GM19023 (cell line): ENCODE results near the gene MAP1LC3A.
"Not testable (repeated sequence)": the region's sequence is repeated elsewhere in the genome, so short reads cannot be mapped to it uniquely, and the experiment has no call there.

ENCODE experiments used
- ATAC-seq: cut with Tn5 transposase; IDR thresholded peaks from one replicate; pipeline ENCODE4 v1.9.1; 2021; ENCODE audit warnings: mild to moderate bottlenecking, moderate library complexity; ENCODE audit not compliant: unreplicated experiment

Gene MAP1LC3A

DNA sequence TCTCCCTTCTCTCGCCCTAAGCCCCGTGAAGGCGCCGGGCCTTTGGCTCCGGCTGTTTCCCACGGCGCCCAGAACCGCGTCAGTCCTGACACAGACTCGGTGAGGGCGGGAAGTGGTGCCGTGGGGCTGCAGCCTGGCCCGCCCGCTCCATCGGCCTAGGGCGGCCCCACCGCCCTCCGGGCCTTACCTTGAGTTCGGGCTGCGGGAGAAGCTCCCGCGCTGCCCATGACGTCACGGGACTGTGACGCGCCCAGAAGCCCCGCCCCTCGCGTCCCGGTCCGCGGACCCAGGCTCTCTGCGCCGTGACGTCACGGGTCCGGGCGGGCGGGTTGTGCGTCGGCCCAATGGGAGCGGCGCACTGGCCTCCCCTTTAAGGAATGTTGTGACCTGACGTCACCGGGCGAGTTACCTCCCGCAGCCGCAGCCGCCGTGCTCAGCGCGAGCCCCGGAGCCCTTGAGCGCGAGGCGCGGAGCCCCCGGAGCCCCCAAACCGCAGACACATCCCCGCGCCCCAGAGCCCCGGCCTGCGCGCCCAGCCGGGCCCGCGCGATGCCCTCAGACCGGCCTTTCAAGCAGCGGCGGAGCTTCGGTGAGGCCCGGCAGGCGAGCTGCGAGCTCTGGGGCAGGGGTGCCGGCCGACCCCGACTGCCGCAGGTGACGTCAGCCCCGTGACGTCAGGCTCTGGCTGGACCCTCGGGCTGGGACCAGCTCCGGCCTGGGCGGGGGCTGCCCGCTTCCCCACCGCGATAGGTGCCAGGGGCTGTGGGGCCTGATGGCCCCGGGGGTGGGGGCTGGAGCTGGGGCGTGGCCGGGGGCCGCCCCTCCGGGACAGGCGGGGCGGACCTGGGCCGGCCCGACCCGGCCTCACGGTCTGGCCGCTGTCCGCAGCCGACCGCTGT is at the start of gene MAP1LC3A:
Gene MAP1LC3A, plus strand, starts transcription at position 399 of the 899 bp plus-strand sequence. Its CDS starts 151 bp downstream, at position 550.
- ATAC-seq: peak; percentile 66

DNA sequence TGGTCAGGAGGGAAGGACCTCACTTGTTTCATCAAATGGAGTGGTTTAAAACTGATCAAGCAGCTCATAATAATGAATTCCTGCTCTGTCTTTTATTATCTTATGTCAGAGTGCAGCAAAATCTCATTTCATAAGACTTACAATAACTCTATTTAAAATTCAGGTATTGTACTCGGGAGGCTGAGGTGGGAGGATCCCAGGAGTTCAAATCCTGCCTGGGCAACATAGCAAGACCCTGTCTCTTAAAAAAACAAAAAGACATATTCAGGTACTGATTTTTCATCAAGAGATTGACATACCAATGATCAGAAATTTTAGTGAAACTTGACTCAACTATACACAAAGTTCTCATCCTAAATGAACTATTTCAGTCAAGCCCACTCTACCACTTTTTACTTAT is 47.9 kb upstream of the MAP1LC3A start:
- ATAC-seq: no peak

DNA sequence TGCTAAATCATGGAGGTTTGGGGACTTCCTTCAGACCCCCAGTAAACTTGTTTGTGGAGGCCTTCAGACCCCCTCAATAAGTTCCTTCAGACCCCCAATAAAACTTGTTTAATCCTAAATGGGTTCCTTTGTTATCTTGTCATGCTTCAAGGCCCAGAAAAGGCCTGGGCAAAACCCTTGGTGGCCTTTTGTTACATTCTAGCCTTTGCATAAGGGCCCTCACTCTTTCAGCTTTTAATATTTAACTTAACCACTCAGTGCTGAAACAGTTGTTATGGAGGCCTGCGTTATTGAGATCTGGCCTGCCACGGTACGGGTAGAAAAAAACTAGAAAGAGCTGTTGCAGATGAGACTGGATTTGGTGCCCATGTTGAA is 46.6 kb upstream of the MAP1LC3A start:
- ATAC-seq: no peak

DNA sequence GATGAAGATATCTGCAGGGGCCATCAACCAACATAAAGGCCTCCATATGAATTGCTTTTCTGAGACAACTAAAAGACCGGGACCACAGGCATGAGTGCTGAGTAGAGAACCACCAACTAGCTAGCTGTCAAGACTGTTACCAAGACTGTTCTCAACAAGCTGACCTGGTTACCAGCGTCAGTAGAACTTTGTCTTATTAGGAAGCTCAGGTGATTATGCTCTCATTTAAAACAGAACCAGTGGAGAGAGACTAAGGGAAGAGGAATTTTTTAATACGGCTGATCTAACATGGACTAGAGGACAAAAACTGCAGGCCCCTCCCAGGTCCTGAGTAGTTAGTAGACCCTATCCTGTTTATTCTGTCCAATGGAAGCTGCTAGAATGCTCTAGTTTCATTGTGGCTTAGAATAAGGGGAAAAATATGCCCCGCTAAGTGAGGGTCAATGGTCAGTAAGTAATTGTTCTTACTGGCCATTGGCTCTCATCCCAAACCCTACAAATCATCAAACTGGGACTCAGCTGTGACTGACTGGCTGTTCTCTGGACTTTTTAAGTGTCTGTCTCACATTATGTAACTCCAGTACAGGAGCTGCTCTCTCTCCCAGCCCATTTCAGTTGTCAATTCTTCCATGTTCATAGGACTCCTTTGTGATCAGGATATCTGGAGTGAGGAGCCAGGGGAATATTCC is 46.1 kb upstream of the MAP1LC3A start:
- ATAC-seq: no peak

DNA sequence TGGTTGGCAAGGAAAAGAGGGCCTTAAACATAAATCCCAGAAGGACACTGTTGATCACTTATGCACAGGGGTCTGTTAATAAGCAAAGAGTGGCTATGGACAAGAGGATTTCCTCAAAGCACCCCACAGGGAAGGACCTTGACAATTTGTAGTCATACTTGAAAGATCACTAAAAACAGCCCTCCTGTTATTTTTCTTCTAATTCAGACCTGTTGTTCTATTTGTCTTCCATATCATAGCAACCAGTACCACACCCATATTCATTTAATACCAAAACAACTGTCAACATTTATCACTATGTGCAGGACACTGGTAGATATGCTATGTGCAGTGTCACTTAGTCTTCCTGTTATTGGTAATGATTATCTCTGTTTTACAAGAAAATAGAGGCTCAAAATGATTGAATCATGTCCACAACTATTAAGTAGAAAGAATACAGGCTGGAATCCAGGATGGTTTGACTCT is 45.5 kb upstream of the MAP1LC3A start:
- no peak for ATAC-seq

DNA sequence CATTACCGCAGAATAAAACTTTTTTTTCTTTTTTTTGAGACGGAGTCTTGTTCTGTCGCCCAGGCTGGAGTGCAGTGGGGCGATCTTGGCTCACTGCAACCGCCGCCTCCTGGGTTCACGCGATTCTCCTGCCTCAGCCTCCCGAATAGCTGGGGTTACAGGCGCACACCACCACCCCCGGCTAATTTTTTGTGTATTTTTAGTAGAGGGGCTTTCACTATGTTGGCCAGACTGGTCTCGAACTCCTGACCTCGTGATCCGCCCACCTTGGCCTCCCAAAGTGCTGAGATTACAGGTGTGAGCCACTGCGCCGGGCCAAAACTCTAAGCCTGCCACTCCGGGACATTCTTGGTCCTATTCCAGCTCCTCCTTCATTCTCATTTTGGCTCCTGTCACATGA is 44.5 kb upstream of the MAP1LC3A start:
- ATAC-seq: not testable (repeated sequence)

DNA sequence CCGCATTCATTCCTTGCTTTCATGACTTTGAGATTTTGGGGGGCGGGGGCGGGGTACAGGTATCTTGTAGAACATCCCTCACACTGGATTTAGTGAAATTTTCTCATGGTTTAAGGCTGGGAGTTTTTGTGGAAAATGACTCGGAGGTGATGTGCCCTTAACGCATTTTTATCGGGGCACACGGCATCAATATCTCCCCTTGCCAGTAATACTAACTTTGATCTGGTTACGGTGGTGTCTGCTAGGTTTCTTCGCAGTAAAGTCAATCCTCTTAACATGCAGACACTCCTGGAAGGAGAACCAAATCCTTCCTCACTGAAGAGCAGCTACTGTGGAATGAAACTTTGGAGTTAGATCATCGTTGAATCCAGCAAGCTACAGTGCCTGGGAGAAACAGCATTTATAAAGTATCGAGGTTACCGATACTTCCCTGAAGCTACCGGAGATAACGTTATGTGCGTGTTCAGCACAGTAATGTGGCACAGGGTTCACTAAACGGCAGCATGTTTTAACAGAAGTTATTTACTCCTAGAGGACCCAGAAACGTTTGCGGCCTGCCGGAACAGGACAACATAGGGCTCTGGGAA is 43.5 kb upstream of the MAP1LC3A start:
- ATAC-seq: no peak

DNA sequence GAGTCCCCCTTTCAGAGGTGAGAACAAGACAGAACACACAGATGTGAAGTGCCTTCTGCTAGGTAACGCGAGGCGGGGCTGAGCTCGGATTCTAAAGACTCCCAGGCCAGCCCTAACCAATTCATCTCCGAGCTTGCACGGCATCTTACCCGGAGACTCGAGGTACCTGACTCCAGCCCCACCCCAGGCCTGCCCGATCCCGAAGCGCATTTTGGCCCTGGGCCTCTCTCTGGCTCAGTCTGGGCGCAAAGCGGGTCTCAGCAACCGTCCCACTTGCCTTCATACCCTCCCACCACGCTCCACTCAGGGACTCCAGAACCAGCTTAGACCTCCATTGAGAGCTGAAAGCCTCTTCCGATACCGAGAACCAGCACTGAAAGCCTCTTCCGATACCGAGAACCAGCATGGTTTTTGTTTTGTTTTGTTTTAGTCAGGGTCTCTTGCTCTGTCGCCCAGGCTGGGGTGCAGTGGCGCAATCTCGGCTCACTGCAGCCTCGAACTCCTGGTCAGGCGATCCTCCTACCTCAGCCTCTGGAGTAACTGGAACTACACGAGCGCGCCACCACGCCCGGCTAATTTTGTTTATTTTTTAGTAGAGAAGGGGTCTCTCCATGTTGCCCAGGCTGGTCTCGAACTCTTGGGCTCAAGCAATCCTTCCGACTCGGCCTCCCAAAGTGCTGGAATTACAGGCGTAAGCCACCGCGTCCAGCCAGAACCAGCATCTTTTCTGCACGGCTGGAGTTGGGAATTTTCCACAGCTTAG is 42.9 kb upstream of the MAP1LC3A start:
- peak; percentile 54 for ATAC-seq

DNA sequence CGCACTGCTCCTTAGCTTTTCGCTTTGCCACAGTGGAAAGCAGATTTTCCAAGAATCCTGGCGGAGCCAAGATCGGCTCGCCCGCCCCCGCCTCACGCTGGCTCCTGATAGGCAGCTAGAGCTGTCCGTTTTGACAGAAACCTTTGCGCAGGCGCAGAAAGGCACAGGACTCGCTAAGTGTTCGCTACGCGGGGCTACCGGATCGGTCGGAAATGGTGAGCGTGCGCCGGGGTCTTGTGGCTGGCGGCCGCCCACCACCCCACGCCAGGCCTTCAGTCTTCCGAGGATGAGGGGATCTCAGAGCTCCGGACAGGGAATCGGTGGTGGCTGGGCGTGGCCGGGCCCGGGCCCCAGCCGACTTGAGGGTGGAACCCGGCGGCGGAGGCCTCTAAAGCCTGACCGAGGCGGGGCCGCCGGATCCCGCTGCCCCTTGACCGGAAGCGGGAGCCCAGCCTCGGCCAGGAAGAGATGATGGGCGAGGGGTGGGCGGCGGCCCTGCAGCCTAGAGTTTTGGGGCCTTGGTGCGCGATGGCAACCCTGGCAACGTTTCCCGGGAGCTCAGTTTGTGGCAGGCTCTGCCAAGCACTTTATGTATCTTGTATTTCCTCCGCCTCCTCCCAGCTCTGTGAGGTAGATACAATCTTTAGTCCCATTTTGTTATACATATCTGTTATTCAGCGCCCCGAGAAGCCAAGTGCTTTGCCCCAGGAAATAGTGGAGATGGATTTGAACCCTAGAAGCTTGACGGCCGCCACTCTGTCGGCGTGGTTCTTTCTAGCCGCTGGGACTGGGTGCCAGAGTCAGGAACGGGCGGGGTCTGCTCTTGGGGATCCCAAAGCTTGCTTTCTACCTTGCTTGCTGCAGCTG is 42.0 kb upstream of the MAP1LC3A start, which contains the start of gene DYNLRB1:
Gene DYNLRB1, plus strand, starts transcription at position 176 of the 867 bp plus-strand sequence. Its CDS starts 37 bp downstream, at position 213.
- peak; percentile 68 for ATAC-seq

DNA sequence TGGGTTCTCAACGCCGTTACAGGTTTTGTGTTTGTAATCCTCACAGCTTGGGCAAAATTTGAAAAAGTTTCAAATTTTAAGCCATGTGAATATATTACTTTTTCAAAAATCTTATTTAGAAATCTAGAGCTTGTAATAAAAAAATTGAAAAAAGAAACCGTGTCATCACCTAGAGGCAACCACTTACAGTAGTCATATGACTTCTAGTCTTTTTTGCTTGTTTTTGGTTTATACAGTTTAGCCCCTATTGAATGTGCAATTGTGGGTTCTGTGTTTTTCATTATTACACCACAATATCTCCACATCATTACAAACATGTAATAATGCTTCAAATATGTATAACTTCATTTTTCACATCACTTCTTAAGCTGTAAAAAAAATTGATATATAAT is 41.4 kb upstream of the MAP1LC3A start:
- no peak for ATAC-seq

DNA sequence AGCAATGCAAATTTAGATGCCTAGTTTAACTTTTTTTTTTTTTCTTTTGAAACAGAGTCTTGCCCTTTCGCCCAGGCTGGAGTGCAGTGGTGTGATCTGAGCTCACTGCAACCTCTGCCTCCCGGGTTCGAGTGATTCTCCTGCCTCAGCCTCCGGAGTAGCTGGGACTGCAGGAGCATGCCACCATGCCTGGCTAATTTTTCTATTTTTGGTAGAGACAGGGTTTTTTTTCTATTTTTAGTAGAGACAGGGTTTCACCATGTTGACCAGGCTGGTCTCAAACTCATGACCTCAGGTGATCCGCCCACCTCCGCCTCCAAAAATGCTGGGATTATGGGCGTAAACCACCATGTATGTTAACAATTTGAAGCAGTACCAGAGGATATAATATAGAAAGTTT is 39.7 kb upstream of the MAP1LC3A start:
- not testable (repeated sequence) for ATAC-seq

DNA sequence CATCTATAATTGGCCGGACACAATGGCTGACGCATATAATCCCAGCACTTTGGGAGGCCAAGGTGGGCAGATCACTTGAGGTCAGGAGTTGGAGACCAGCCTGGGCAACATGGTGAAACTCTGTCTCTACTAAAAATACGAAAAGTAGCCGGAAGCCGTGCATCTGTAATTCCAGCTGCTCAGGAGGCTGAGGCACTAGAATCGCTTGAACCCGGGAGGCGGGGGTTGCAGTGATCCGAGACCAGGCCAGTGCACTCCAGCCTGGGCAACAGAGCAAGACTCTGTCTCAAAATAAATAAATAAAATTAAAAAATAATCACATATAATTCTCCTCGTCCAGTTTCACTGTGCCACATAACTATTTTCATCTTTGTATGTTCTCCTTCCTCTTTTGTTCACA is 38.7 kb upstream of the MAP1LC3A start:
- ATAC-seq: not testable (repeated sequence)

DNA sequence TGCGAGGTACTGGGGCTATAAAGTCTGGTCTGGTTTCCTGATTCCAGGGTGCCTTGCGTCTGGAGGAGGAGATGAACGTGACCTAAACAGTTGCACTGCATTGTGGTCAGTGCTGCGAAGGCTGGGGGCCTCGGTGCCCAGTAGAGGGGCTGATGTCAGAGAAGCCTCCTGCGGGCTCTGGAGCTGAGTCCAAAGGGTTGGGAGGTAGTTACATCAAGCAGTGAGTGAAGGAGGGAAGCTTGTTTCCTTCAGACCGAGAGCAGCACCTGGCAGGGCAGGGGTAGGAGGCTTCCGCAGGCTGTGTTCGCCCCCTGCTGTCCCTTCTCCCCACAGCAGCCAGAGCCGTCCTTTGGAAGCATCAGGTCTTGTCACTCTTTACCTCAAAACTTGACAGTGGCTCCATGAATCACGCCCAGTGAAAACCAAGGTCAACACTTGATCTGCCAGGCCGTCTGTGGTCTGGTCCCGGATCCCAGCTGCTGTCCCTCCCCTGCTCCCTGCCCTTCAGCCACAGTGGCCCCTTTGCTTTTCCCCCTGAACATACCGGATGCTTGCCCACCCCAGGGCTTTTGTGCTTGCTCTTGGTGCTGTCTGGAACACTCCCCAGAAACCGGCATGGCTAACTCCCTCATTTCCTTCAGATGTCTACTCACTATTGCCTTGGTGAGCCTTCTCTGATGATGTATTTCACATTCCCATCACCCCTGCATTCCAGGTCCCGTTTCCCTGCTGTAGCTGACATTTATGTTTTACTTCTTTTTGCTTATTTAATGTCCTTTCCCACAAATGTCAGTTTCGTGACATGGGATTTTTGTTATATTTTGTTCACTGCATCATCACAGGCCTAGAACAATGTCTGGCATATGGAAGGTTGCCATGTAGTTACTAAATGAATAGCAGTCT is 35.3 kb upstream of the MAP1LC3A start:
- ATAC-seq: no peak

DNA sequence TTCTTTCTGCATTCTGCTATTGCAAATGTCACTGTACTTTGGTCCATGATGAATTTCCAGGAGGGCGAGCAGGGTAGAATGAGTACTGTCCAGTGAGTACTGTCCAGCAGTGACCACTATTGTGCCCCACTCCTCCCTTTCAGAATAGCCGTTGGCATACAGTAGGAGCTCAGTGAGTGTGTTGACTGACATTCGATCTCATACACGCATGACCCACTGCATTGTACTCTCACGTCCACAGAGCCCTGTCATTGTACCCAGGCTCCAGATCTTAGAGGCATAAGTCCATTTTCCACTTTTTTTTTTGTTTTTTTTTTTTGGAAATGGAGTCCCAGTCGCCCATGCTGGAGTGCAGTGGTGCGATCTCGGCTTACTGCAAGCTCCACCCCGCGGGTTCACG is 34.1 kb upstream of the MAP1LC3A start:
- no peak for ATAC-seq

DNA sequence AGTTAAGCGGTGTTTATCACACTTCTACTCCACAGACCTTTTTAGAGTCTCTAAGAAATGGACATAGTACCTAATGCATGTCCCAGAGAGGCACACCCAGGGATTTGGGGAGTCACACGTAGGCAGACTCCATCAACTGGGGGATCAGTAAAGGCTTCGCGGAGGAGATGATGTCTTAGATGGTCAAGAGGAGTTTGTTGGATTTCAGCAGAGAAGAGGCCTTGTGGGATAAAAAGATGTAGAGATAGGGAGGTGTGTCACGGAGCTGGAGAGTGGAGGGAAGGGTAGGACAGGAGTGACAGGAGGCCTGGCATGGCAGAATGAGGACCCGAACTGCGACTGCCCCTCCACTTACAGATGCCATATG is 33.2 kb upstream of the MAP1LC3A start:
- ATAC-seq: no peak

DNA sequence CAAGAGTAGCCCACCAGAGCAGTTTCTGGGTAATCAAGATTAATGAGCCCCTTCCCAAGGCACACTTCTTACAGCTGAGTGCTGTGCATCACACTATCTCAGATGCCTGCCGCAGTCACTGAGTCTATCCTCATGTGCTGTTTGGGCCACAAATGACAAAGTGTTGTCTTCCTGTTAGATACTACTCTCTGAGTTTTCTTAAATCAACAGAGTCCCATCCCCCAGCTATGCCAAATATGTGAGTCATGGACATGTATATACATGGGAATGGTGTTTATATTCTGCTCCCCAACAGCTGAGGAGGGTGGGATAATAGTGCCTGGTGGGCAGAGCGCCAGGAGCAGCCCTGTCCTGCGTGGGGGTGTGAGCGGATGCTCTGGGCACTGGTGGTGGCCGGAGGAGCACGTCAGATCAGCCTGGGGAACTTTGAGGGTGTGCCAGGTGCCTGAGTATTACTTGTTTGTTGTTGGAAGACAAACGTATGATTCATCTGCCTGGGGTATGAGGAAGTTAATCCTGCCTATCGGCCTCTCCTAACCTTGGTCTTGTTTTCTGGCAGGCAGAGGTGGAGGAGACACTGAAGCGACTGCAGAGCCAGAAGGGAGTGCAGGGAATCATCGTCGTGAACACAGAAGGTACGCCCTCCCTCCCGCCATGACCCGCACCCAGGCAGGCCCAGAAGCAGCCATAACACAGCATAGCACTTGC is 32.7 kb upstream of the MAP1LC3A start:
- ATAC-seq: no peak

DNA sequence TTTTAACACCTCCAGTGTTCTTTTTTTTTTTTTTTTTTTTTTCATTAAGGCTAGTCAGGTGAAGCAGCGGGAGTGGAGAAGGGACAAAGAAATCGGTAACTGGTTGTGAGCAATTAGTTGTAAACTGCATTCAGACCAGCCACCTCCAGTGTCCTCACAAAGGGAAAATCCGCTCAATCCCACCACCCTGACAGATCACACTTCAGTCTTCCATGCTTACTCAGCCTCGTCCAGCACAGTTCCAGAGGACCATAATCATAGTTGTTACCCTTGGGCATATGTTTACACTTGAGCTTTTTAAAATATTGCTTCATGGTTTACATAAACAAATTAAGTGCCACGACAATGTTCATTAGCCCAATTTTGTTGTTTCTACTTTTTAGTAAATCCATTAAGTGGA is 32.1 kb upstream of the MAP1LC3A start:
- ATAC-seq: no peak

DNA sequence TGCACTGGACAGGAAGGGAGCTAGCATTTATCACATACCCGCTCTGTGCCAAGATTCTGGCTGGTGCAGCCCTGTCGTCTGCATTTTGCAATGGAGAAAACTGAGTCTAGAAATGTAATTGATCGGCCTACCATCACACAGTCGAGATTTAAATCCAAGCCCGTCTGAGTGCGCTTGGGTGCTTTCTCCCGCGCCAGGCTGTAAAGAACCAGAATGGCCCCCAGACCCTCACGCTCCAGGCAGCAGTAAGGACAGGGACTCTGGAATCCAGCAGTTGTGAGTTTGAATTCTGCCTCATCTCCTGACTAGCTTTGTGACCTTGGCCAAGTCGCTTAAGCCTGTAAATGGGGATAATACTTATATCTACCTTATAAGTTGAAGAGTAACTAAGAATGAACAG is 31.5 kb upstream of the MAP1LC3A start:
- no peak for ATAC-seq
